Thoracic aorta endothelial cell (primary cell): ENCODE data around the gene IPO7. TPM values are rescaled to one million over a fixed set of nuclear protein-coding genes. Genes with fewer than 3 reads are reported as not detected.
A peak's percentile ranks its signal among the peaks of the same experiment; 100 is the strongest.

Experiments
- small RNA-seq: library from RNA; depleted of rRNA; stranded (forward); fragments of <200 nt; gene quantifications from one replicate; pipeline ENCODE3, GENCODE V24; 2012
- total RNA-seq: library from RNA; depleted of rRNA; stranded (reverse); fragments of >200 nt; gene quantifications from 2 replicates; pipeline ENCODE4 v1.2.3, GENCODE V29; 2012

Gene IPO7
- total RNA-seq: 259 and 276 TPM in 2 replicates

DNA sequence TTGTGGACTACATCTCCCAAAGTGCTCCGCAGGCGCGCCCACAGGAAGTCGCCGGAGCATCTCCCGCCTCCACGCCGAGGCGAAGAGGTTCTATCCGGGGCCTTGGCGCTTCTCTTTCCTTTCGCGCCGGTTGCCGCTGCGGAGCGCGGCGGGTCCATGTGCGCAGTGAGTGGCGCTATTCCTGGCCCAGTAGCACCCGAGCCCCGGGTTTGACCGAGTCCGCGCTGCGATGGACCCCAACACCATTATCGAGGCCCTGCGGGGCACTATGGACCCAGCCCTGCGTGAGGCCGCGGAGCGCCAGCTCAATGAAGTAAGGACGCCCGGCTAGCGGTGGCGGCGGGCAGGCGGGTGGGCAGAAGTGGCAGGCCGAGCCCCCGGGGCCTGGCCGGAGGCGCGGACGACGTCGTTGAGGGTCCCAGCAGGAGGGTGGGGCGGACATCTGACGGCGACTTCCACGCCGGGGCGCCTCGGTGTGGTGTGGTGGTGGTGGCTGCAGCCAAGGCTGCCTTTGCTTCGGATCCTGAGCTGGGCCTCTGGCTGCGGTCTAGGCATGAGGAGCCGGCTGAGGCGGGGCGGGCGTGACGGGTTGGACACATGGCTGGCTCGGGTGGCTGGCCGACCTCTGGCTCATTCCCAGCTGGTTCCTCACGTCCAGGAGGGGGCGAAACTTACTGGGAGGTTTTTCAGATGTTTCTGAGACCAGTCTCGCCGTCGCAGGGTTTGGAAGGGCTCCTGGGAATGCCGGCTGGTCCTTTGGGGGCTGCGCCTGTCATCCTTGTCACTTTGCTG is at the start of gene IPO7:
Gene IPO7 (plus strand): TSS at position 118 of the 792 bp plus-strand sequence. CDS start 112 bp downstream, at position 230.

DNA sequence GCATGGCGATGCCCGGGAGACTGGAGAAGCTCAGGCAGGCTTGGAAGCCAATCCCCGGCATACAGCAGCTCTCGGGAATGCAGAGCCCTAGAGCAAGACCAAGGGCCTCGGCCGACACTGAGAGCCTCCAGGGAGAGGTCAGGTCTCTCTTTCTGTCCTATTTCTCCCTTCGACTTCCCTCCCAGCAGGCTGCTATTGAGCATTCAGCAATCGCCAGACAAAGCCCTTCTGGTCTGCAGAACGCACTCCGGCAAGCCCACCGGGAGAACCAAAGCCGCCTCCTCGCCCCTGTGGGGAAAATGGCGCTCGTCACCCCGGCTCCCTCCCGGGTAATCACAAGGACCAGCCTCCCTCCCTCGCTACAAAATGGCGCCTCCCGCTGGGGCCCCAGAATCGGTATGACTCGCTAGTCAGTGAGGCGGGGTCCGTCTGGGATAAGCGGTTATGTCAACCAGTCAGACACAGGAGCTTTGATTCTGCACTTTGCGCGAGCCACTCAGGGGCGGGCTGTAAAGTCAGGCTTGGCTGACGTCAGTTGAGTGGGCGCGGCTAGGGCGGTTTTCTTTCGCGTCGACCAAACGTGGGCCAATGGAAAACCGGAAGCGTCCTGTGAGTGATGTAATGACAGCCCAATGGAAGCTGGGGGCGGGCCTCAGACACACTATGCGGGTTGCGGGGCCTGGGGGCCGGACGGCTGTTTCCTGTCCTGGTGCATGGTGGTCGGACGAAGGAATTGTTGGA is 76.0 kb downstream of the IPO7 start, which contains the start of gene ZNF143:
Gene ZNF143 (plus strand): TSS at position 691 of the 741 bp plus-strand sequence. CDS start 10,297 bp downstream, outside the sequence.

Small RNA genes lying within 50 kb of the gene (small RNA-seq; reads per million reads assigned to genes)
- 946 reads per million, percentile 99 among the genes with 10 or more reads in this experiment for gene SNORA23

Other genes with a start within 250 kb of the IPO7 start
- 136 and 138 TPM in 2 replicates for gene DENND5A, start 119.3 kb upstream of the IPO7 start, total RNA-seq
- gene TMEM41B, start 70.1 kb upstream of the IPO7 start, total RNA-seq: 42.2 and 50.9 TPM in 2 replicates
- 24.9 and 28.2 TPM in 2 replicates for gene ZNF143, start 76.4 kb downstream of the IPO7 start, total RNA-seq
- gene WEE1, start 189.0 kb downstream of the IPO7 start, total RNA-seq: 39.5 and 50.5 TPM in 2 replicates